ENCODE measurements around the gene FILIP1. TPM values are rescaled to one million over a fixed set of nuclear protein-coding genes. Genes with fewer than 3 reads are reported as not detected.

FILIP1 gene
- total RNA-seq, 1 experiment from 2014 or later = 2.4 TPM

Other genes with a start within 250 kb of the FILIP1 start
- 405 and 1,112 TPM in 2 replicates for gene COX7A2, start 250.0 kb downstream of the FILIP1 start, total RNA-seq (2014; rRNA removed; shearing (Covaris generic))
- 177 and 253 TPM in 2 replicates for gene TMEM30A, start 209.0 kb downstream of the FILIP1 start, total RNA-seq (2014; rRNA removed; shearing (Covaris generic))
- gene SENP6, start 108.1 kb upstream of the FILIP1 start, total RNA-seq (2014; rRNA removed; shearing (Covaris generic)) = 40.0 and 67.7 TPM in 2 replicates

Data from SJSA1 (cell line).